Stimulated activated CD4-positive, alpha-beta T cell treated with anti-CD3 and anti-CD28 coated beads, TNF-alpha, amount 100 ng/mL, for 24 hours (primary cell): ENCODE data around the gene GATD1.

Experiments used
- DNase-seq, 3 experiments: peaks; one replicate each; pipeline ENCODE4 v3.0.0-alpha.2; 2020; ENCODE audit warnings: low read depth in 3 of 3

GATD1 gene

DNA sequence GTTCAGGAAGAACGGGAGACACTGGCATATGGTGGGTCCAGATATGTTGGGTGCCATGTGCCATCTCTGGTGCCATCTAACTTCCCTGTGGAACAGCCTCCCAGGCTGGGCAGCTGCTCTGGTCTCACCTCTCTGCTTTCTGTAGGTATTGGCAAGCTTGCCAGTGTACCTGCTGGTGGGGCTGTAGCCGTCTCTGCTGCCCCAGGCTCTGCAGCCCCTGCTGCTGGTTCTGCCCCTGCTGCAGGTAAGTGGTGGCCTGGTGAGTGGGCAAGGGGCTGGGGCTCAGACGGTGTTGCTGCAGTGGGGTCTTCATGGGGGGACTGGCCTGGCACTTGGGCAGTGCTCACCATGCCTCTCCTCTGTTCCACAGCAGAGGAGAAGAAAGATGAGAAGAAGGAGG is 35.1 kb upstream of the GATD1 start:
- no peak for DNase-seq

DNA sequence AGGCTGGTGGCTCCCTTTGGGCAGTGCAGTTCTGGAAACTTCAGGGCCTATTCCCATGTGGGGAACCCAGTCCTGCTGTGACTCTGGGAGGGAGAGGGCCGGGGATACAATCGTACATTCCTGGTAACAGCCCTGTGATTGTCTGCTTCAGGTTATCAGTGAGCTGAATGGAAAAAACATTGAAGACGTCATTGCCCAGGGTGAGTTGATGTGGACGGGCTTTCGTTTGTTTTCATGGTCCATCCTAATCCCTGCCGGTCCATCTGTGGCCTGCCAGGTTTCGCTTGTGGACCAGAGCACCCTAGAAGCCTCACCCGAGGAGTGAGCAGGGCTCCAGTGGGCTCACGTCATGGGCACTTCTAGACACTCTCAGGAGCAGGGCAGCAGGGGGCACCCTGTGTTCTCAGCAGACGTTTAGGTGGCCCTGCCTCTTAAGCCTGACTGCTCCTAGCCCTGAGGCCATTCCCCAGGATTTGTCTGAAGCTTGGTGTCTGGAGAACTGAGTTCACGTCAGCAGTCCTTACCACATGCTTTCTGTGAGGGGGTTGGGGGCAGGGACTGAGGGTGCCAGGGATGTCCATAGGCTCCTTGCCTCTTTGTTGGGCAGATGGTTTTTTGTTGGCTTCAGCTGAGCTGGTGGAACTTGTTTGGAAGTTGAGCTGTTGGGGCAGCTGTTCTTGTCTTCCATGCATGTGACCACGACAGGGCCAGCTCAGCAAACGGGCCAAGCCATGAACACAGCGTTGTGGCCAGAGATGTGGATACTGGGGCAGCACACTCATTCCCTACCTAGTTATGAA is 34.4 kb upstream of the GATD1 start:
- DNase-seq = no peak

GRCh38 chr11:810040-810567 is 32.8 kb upstream of the GATD1 start:
- no peak for DNase-seq

- DNase-seq = peak; percentile 95 to 98 (median 96)
Observed at GRCh38 chr11:809287-810039, 32.2 kb upstream of the GATD1 start, which contains the start of gene RPLP2. Gene RPLP2 (plus strand): TSS chr11:809967. CDS start chr11:810235, 268 bp downstream.

DNA sequence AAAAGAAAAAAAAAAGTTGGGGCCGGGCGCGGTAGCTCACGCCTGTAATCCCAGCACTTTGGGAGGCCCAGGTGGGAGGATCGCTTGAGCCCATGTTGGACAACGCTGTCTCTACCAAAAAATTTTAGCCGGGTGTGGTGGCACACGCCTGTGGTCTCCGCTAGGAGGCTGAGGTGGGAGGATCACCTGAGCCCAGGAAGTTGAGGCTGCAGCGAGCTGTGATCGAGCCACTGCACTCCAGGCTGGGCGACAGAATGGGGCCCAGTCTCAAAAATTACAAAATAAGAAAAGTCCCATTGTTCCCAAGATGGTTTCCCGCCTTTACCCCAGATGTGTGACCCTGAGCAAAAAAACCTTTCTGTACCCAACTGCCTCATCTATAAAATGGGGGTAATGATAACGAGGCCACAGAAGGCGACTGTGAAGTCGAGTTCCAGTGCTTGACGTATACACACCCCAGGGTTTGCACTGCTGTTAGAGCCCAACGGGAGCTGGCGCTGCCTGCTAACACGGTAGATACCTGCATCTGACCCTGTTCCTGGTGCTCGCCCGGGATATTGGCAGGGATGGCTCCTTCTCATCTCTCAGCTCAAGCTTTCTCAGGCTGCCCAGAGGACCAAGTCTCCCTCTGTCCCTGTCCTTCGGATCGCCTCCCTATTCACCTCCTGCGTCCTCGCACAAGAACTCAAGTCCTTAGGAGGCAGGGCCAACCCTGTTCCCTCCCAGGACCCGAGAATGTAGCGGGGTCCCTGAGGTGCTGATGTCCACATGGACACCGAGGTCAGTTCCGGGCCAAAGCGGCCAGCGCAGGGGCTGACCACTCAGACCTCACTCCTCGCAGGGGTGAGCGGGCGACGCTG is 31.4 kb upstream of the GATD1 start:
- no peak for DNase-seq

GRCh38 chr11:804599-804964 is 27.3 kb upstream of the GATD1 start:
- DNase-seq = no peak

- no peak for DNase-seq
Observed at GRCh38 chr11:803770-804598, 26.7 kb upstream of the GATD1 start.

- DNase-seq = no peak
Observed at GRCh38 chr11:803467-803742, 26.1 kb upstream of the GATD1 start.

DNA sequence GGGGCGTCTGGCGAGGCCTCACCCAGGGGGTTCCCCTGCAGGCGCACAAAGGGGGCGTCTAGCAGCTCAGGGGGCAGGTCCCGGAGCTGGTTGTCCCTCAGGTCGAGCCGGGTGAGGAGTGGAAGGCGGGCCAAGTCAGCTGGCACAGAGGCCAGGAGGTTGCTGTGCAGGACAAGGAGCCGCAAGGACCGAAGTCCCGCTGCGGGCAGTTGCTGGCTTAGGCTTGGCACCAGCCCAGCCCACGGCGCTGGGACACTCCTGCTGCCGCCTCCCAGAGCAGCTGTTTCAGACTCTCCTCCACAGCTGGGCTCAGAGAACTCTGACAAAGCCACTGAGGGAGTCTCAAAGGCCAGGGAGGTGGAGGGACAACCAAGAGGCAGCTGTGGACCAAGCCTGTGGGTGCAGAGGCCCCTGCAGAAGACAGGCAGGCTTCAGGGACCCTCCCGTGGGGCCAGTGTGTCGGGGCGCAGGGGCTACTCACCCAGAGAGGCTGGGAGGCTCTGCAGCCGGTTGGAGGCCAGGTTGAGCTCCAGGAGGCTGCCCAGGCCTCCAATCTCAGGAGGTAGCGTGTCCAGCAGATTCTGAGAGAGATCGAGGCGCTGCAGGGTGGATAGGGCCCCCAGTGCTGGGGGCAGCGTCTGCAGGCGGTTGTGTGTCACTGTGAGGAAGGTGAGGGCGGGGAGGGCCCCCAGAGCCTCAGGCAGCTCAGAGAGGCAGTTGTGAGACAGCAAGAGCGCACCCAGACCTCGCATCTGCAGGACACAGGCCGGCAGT is 25.6 kb upstream of the GATD1 start:
- no peak for DNase-seq

DNA sequence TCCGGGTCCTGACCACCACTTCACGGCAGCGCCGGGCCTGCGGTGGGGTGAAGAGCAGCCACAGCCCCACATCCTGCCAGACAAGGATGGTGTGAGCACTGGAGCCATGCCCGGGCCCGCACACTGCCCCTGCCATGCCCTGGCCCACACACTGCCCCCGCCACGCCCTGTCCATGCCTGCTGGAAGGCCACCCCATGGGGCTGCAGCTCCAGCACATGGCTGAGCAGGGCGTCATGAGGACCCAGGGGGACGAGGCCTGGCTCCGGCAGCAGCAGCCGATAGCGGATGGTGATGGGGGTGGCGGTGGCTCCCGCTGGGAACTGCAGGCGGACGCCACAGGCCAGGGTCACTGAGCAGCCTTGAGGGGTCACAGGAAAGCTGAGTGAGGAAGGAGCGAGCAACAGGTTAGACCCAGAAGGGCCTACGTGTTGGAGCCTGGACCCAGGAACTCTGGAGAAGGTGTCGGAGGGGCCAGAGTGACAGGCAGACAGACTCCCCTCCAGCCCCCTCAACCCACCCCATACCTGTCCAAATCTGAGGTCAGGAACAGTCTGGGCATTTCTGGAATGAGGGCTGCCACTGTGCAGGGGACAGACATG is 24.8 kb upstream of the GATD1 start:
- DNase-seq = no peak

- no peak for DNase-seq
Observed at GRCh38 chr11:801097-801780, 24.0 kb upstream of the GATD1 start.

DNA sequence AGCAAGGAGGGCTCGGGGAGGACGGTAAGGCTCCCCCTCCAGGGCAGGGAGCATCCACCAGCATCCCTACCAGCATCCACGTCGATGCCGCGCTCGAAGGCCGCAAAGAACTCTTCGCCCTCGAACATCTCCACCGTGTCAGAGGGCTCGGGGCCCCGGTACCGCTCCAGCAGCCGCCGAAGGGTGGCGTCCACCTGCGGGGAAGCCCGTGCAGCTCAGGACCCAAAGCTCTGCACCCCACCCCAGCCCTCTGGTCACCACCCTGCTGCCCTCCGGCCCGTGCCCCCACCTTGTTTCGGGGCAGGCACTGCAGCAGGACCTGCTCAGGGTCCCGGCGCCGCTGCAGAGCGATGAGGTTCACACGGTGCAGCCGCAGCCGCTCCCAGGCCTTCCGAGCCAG is 23.2 kb upstream of the GATD1 start:
- no peak for DNase-seq

- no peak for DNase-seq
Observed at GRCh38 chr11:799641-800316, 22.5 kb upstream of the GATD1 start.

DNA sequence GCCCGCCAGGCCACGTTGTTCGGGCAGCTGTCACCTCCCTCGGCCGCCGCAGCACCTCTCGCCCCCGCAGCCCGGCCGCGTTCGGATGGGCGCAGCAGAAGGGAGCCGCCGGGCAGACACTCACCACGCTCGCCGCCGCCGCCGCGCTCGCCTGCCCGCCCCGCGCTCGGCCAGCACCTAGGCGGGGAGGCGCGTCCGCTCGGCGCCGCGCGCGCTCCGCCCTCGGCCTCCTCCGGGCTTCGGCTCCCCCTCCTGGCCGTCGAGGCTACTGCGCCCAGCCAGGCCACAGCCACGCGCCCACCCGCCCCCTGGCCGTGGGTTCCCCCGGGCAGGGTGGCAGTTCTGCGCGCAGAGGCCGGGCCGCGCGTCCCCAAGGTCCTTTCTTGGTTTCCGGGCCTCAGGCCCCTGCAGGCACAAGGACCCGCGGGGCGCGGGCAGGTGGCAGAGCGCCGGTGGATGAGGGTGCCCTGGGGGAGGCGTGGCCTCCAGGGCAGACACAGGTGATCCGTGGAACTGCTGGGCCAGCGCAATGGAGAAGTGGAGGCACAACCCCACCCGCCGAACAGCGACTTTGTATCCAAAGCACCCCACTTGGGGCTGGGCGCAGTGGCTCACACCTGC is 20.9 kb upstream of the GATD1 start, which contains the start of gene SLC25A22:
Gene SLC25A22, minus strand, starts transcription at position 189 of the 621 bp plus-strand sequence. CDS start 3,275 bp downstream, outside the sequence.
- DNase-seq = peak; percentile 66 to 83 (median 69)

DNA sequence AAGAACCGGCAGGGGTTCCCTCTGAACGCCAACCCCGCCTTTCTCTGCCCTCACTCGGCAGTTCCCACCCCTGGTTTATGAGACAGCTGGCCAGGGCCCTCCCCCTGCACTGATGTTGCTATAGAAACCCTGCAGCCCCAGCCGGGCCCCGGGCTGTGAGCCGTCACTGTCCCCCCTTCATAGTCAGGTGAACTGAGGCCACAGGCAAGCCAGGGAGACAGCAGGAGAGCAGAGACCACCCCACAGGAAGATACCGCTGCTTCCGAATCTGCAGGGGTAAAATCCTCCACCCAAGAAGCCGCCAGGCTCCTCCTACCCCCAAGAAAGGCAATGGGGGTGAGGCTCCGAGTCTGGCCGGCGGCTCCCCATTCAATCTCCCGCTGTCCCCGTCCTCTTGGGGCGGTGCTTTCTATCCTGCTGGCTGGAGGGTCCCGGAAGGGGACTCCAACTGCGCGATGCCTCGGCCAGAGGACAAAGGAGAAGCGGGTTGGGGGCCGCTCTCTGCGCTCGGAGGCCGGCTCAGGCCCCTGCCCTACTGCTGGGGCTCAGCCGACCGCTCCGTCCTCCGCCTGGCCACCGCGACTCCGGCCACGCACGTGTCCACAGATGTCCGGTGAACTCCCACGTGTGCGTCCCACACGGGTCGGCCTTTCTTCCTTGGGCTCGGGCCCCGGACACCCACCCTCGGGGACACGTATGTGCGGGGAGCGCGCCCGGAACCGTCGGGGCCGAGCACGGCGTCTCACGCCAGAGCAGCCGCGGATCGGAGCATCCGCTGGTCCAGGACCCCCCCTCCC is 20.2 kb upstream of the GATD1 start:
- peak; percentile 55 to 81 (median 55) for DNase-seq

DNA sequence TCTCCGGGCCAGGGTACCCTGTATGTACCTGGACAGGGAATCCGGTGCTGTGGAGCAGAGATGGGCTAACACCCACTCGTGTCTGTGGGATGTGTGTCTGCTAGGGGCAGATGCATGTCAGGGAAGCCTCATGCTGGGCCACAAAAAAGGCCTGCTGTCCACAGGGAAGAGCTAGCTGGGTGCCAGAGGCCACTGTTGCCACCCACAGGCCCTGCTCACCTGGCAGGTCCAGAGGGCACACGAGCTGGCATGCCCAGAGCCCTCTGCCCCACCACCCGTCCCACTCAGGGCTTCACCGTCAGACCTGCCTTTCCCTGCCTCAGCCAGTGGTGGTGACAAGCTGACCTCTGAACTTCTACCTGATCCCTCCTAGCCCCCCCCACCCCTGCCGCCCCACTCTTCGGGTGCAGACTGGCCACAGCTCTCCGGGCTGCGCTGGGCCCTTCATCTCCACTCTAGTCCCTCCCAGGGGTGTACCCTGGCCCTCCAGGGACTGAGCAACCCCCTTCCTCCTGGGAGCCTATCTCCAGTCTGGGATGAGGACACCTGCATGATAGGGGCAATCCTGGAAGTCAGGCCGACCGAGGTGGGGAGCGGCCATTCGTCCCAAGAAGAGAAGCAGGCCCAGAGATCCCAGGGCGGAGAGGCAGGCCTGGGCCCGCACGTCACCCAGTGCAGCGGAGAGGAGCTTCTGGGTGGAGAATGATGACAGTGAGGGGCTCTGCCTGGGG is 19.4 kb upstream of the GATD1 start:
- no peak for DNase-seq
